Measurements from ENCODE around the gene VEGFA. TPM values are rescaled to one million over a fixed set of nuclear protein-coding genes. Genes with fewer than 3 reads are reported as not detected.

The VEGFA gene
- total RNA-seq, 1 donor from 2014 or later, result 32.3 TPM

- DNase-seq, result no peak
Measured at GRCh38 chr6:43823879-43824702, 54.1 kb downstream of the VEGFA start.

GRCh38 chr6:43824703-43825064, 54.7 kb downstream of the VEGFA start:
- DNase-seq, result no peak

- DNase-seq, result no peak
Measured at GRCh38 chr6:43825187-43826115, 55.4 kb downstream of the VEGFA start.

- DNase-seq, result no peak
Measured at GRCh38 chr6:43826730-43827129, 56.7 kb downstream of the VEGFA start.

GRCh38 chr6:43827898-43828297, 57.9 kb downstream of the VEGFA start:
- DNase-seq, result no peak

- no peak for DNase-seq
Measured at GRCh38 chr6:43828711-43829110, 58.7 kb downstream of the VEGFA start.

GRCh38 chr6:43829470-43829869, 59.5 kb downstream of the VEGFA start:
- no peak for DNase-seq

- DNase-seq, result no peak
Measured at GRCh38 chr6:43830775-43831174, 60.8 kb downstream of the VEGFA start.

GRCh38 chr6:43831191-43831590, 61.2 kb downstream of the VEGFA start:
- DNase-seq, result no peak

GRCh38 chr6:43833223-43833995, 63.4 kb downstream of the VEGFA start:
- no peak for DNase-seq

GRCh38 chr6:43833996-43834390, 64.0 kb downstream of the VEGFA start:
- no peak for DNase-seq

GRCh38 chr6:43834528-43835155, 64.6 kb downstream of the VEGFA start:
- DNase-seq, result no peak

- DNase-seq, result no peak
Measured at GRCh38 chr6:43835872-43836419, 65.9 kb downstream of the VEGFA start.

Small RNA genes lying within 50 kb of the gene (small RNA-seq; reads per million reads assigned to genes)
- not detected for gene AL136131.3

Other genes with a start within 250 kb of the VEGFA start
- 47.4 TPM for gene XPO5, start 194.2 kb upstream of the VEGFA start, total RNA-seq
- 13.6 TPM for gene POLH, start 194.0 kb upstream of the VEGFA start, total RNA-seq
- 33.5 TPM for gene GTPBP2, start 140.9 kb upstream of the VEGFA start, total RNA-seq
- 22.3 TPM for gene MAD2L1BP, start 134.4 kb upstream of the VEGFA start, total RNA-seq
- gene RSPH9, start 125.2 kb upstream of the VEGFA start, total RNA-seq, result 6.2 TPM
- 11.7 TPM for gene MRPS18A, start 82.4 kb upstream of the VEGFA start, total RNA-seq